ENCODE results near the gene EIF4EBP3. TPM values are rescaled to one million over a fixed set of nuclear protein-coding genes. Genes with fewer than 3 reads are reported as not detected.

Gene EIF4EBP3
- polyA plus RNA-seq, 1 donor (not counting 4 experiments of a cell fraction or from before 2014, with no cell fraction given), result 5.2 TPM

DNA sequence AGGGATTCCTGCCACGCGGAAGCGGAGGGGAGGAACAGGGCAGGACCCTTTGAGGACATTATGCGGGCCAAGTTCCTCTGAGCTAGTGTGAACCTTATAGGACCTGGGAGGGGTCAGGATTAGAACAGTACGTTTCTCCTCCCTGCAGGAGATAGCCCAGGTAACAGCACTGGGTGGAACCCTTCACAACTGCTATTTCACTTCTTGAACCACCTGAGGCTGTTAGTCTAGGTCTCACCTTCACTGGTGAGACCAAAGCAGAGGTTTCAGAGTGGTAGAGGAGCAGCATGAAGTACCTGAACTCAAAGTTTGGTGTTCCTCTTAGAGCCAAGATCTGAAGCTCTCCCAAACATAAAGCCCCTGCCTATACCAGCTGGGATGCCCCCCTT is 832 bp downstream of the EIF4EBP3 start:
- H3K9me3 ChIP-seq (ENCODE audit: control insufficient read depth, low read depth, low read length), result no peaks in the 10 kb centered on the region
- H3K9me1 ChIP-seq (ENCODE audit: control insufficient read depth, extremely low read depth, insufficient read depth, low read length), result no peaks in the 10 kb centered on the region
- peaks cover 10% of the 10 kb centered on the region for H3K79me2 ChIP-seq (ENCODE audit: control insufficient read depth, insufficient read depth, low read length)
- H2AFZ ChIP-seq (ENCODE audit: control insufficient read depth, low read length), result no peak overlapping the region
- peak overlapping the region; percentile 59 for H3K9ac ChIP-seq (ENCODE audit: control insufficient read depth, extremely low read depth, insufficient read depth, low read length)
- TF ChIP-seq, protein P1, sequence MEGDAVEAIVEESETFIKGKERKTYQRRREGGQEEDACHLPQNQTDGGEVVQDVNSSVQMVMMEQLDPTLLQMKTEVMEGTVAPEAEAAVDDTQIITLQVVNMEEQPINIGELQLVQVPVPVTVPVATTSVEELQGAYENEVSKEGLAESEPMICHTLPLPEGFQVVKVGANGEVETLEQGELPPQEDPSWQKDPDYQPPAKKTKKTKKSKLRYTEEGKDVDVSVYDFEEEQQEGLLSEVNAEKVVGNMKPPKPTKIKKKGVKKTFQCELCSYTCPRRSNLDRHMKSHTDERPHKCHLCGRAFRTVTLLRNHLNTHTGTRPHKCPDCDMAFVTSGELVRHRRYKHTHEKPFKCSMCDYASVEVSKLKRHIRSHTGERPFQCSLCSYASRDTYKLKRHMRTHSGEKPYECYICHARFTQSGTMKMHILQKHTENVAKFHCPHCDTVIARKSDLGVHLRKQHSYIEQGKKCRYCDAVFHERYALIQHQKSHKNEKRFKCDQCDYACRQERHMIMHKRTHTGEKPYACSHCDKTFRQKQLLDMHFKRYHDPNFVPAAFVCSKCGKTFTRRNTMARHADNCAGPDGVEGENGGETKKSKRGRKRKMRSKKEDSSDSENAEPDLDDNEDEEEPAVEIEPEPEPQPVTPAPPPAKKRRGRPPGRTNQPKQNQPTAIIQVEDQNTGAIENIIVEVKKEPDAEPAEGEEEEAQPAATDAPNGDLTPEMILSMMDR (optimal IDR thresholded peaks at IDR 0.05 in 1 of 3, IDR thresholded peaks at IDR 0.05 in 1 of 3, conservative IDR thresholded peaks at IDR 0.05 in 1 of 3; ENCODE audit: extremely low read depth in 1 of 3, insufficient read depth in 2 of 3, low read length in 3 of 3), result no peak
- no peak for TF ChIP-seq EZH2 (IDR thresholded peaks at IDR 0.05; ENCODE audit: low read length)
- dilution Hi-C loops (cut with MboI; ENCODE audit: extremely low pct_ligation_motif_present, low sequenced_read_pairs), result no loop called here
- FAIRE-seq (no peak), DNase-seq (ENCODE audit: low read depth, low spot score) (no peak)
- no peaks in the 10 kb centered on the region for H3K27me3 ChIP-seq (ENCODE audit: control insufficient read depth, extremely low read depth, insufficient read depth, low read length)
- peak overlapping the region; percentile 42 for H3K27ac ChIP-seq (ENCODE audit: control insufficient read depth, insufficient read depth, low read length)
- H3K36me3 ChIP-seq (ENCODE audit: control insufficient read depth in 2 of 2, extremely low read depth in 1 of 2, insufficient read depth in 2 of 2, low read length in 2 of 2), result peaks cover 24 to 27% of the 10 kb centered on the region in 2 experiments
- peaks cover 14% of the 10 kb centered on the region for H3K4me1 ChIP-seq (ENCODE audit: control insufficient read depth, extremely low read depth, insufficient read depth, low read length)
- H3K4me3 ChIP-seq (ENCODE audit: control insufficient read depth in 2 of 3, extremely low read depth in 1 of 3, insufficient read depth in 2 of 3, low read depth in 1 of 3, low read length in 3 of 3), result peak overlapping the region in 1 of 3 experiments; percentile 58
- H4K20me1 ChIP-seq (ENCODE audit: control insufficient read depth, extremely low read depth, insufficient read depth, low read length), result no peaks in the 10 kb centered on the region
- H3K4me2 ChIP-seq (ENCODE audit: control insufficient read depth, extremely low read depth, insufficient read depth, low read depth, low read length), result peak overlapping the region; percentile 57

DNA sequence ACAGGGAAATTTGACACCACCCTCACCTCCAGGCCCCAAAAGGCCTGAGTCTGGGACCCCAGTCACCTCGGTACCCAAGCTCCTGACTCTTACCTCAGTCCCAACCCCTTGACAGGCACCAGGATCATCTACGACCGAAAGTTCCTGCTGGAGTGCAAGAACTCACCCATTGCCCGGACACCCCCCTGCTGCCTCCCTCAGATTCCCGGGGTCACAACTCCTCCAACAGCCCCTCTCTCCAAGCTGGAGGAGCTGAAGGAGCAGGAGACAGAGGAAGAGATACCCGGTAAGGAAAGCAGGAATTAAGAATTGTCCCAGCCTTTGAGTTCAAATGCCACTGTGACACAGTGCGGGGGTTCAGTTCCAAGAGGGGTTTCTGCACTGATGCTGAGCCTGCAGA is 1.3 kb downstream of the EIF4EBP3 start:
- H3K79me2 ChIP-seq (ENCODE audit: control insufficient read depth, insufficient read depth, low read length), result peaks cover 14% of the 10 kb centered on the region
- H3K9me1 ChIP-seq (ENCODE audit: control insufficient read depth, extremely low read depth, insufficient read depth, low read length), result no peaks in the 10 kb centered on the region
- H3K9ac ChIP-seq (ENCODE audit: control insufficient read depth, extremely low read depth, insufficient read depth, low read length), result no peak overlapping the region
- DNase-seq (ENCODE audit: low read depth, low spot score), result no peak
- H3K27me3 ChIP-seq (ENCODE audit: control insufficient read depth, extremely low read depth, insufficient read depth, low read length), result no peaks in the 10 kb centered on the region
- TF ChIP-seq, protein P1 (optimal IDR thresholded peaks at IDR 0.05 in 1 of 3, IDR thresholded peaks at IDR 0.05 in 1 of 3, conservative IDR thresholded peaks at IDR 0.05 in 1 of 3; ENCODE audit: extremely low read depth in 1 of 3, insufficient read depth in 2 of 3, low read length in 3 of 3), result no peak
- TF ChIP-seq EZH2 (IDR thresholded peaks at IDR 0.05; ENCODE audit: low read length), result no peak
- peaks cover 18% of the 10 kb centered on the region for H3K4me1 ChIP-seq (ENCODE audit: control insufficient read depth, extremely low read depth, insufficient read depth, low read length)
- H2AFZ ChIP-seq (ENCODE audit: control insufficient read depth, low read length), result no peak overlapping the region
- H4K20me1 ChIP-seq (ENCODE audit: control insufficient read depth, extremely low read depth, insufficient read depth, low read length), result no peaks in the 10 kb centered on the region
- H3K27ac ChIP-seq (ENCODE audit: control insufficient read depth, insufficient read depth, low read length), result no peak overlapping the region
- H3K4me2 ChIP-seq (ENCODE audit: control insufficient read depth, extremely low read depth, insufficient read depth, low read depth, low read length), result no peak overlapping the region
- dilution Hi-C loops (cut with MboI; ENCODE audit: extremely low pct_ligation_motif_present, low sequenced_read_pairs), result no loop called here
- no peaks in the 10 kb centered on the region for H3K9me3 ChIP-seq (ENCODE audit: control insufficient read depth, low read depth, low read length)
- FAIRE-seq, result no peak
- H3K4me3 ChIP-seq (ENCODE audit: control insufficient read depth in 2 of 3, extremely low read depth in 1 of 3, insufficient read depth in 2 of 3, low read depth in 1 of 3, low read length in 3 of 3), result no peak overlapping the region
- H3K36me3 ChIP-seq (ENCODE audit: control insufficient read depth in 2 of 2, extremely low read depth in 1 of 2, insufficient read depth in 2 of 2, low read length in 2 of 2), result peaks cover 27 to 28% of the 10 kb centered on the region in 2 experiments

All from keratinocyte (primary cell).